HG03196 (cell line): ENCODE results near the gene CHID1.

ENCODE experiments used
- ATAC-seq: cut with Tn5 transposase; IDR thresholded peaks from one replicate; pipeline ENCODE4 v1.9.1; 2021; ENCODE audit not compliant: unreplicated experiment

CHID1 gene

GRCh38 chr11:933142-933851 lies 22.7 kb upstream of the CHID1 start:
- ATAC-seq, result no peak

GRCh38 chr11:932435-932834 lies 21.8 kb upstream of the CHID1 start:
- ATAC-seq, result no peak

DNA sequence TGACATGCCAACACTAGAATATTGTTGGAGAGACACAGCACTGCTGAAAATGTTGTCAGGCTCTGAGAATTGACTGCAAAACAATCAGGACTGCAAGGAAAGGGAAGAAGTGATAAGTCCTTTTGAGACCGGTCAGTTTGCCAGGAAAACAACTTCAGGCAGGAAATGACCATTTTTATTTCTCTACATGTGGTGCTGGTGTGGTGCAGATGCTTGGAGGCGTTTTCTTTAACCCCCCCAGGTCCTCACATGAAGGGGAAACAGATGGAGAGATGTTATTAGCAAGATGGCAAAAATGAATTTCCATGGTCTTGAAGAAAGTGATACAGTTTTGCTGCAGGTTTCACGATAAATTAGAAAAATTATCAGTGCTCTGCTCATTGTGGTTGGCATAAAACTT lies 20.8 kb upstream of the CHID1 start:
- no peak for ATAC-seq

DNA sequence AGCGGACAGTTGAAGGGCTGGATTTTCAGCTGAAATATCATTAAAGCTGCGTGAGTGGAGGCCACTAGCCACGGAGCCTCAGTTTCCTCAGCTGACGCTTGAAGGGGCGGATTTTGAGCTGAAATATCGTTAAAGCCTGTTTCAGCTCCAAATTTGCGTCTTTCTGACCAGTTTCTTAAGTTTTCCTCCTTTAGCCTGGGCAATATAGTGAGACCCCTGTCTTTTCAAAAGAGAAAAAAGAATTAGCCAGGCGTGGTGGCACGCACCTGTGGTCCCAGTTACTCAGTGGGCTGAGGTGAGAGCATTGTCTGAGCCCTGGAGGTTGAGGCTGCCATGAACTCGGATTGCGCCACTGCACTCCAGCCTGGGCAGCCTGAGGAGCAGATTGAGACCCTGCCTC lies 18.8 kb upstream of the CHID1 start:
- ATAC-seq, result no peak

DNA sequence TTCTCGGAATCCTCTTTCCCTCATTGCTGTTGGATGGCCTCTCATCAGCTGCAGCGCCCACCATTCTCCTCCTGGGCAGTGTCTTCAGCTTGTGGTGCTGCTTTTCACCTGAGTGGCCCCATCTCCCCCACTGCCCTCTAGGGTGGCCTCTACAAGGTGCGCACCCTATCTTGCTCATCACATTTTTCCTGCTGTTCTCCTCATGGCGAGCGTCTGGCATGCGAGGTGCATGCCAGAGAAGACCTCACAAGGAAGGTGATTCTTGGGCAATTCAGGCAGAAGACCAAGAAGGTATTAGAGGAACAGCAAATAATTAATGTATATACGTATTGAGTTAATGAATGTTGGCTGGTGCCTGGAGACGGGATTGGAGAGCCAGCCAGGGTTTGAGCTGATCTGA lies 18.2 kb upstream of the CHID1 start:
- ATAC-seq, result no peak

- ATAC-seq, result no peak
Measured at GRCh38 chr11:927871-928270, 17.3 kb upstream of the CHID1 start.

DNA sequence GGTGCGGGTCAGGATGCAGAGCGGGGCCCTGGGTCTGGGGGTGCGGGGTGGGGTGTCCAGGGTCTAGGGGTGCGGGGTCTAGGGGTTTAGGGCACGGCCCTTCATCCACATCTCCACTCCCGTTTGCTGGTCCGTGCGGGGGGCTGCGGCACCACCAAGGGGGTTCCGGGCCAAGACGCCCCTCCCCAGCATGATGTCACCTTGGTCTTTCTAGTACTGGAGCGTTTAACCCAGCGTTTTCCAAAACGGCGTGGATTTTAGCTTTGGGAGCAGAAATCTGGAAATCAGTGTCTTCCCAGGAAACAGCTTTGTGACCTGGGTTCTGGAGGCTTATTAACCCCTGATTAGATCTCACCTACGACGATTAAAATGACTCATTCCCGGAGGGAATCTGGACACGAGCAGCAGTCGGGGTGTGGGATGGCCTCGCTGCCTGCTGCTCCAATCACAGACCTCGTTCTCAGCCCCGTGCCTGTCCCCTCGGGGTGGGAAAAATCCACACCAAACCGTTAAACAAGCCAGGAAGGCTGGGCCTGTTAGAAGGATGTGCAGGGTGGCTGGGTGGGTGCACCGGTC lies 15.8 kb upstream of the CHID1 start:
- ATAC-seq, result no peak

DNA sequence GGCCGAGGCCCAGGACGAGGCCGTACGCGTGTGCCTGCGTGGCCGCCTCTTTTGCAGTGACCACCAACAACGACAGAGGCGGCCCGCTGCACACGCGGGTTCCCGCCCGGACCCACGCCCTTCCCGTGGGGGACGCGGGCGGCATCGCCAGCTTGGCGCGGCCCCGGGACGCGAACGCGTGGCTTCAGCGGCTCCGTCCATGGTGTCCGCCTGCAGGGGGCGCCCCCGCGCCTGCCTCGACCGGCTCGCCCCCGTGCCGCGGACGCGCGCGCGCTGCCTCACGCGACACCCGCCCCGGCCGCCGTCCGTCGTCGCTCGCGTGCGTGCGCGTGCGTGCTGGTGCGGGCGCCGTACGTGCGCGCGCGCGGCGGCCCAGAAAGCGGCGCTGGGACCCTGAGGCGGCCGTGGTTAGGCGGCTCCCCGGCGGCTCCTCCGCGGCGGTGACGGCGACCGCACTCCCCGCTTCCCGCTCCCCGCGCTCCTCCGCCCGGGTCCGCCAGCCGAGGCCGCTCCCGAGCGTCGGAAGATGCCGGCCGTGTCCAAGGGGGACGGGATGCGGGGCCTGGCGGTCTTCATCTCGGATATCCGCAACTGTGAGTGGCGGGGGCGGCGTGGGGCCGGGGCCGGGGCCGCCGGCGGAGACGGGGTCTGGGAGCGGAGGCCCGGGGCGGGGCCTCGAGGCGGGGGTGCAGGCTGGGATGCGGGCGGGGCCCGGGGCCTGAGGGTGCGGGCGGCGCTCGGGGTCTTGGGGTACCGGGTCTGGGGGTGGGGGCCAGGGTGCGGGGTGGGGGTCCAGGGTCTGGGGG lies 15.1 kb upstream of the CHID1 start, which contains the start of gene AP2A2:
TSS of gene AP2A2 (plus strand) at position 375 of the 806 bp plus-strand sequence. CDS start at position 527, 152 bp downstream.
- peak; percentile 60 for ATAC-seq

DNA sequence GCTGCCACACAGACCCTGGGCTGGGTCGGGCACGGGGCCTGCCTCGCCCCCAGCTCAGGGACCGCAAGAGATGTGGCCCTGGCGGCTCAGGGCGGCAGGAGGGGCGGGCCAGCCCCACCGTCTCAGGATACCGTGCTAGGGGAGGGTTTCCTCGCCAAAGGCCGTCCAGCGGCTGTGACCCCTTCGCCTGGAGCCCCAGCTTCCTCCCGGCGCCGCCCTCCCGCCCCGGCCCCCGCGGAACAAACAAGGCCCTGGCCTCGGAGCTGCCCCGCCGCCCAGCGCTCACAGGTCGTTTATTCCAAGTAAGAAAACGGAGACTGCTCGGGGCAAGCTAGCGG lies 14.5 kb upstream of the CHID1 start:
- ATAC-seq, result no peak

DNA sequence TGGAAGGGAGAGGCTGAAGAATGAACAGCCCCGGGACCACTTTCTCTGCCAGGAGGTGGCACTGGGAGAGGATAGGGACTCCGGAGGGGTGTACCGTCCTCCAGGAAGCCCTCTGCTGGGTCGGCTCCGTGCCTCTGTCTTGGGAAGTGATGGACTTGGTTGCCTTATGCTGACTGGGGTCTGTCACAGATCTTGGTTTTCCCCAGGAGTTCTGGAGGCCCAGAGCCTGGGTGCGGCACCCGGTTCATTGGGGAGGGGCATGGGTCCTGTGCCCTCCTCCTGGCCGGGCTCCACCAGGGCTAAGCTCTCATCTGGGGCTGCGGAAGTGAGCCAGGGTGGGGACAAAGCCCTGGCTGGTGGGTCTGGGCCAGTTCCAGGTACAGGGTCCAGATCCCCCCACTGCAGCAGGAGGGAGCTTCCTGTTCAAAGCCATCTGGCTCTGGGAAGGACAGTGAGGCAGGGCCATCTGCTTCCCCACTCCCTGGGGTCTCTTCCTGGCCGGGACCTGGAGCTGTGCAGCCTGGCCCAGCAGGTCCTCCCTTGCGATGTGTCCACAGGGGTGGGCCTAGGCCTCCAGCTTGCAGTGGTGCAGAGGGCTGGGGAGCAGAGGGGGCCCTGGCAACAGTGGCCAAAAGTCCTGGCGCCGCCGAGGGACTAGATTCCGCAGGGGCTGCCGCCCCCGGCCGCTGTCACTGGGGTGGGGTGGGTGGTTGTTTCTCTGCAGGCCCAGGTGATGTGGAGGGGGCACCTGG lies 14.0 kb upstream of the CHID1 start:
- ATAC-seq, result no peak

- ATAC-seq, result no peak
Measured at GRCh38 chr11:923691-924405, 13.2 kb upstream of the CHID1 start.

DNA sequence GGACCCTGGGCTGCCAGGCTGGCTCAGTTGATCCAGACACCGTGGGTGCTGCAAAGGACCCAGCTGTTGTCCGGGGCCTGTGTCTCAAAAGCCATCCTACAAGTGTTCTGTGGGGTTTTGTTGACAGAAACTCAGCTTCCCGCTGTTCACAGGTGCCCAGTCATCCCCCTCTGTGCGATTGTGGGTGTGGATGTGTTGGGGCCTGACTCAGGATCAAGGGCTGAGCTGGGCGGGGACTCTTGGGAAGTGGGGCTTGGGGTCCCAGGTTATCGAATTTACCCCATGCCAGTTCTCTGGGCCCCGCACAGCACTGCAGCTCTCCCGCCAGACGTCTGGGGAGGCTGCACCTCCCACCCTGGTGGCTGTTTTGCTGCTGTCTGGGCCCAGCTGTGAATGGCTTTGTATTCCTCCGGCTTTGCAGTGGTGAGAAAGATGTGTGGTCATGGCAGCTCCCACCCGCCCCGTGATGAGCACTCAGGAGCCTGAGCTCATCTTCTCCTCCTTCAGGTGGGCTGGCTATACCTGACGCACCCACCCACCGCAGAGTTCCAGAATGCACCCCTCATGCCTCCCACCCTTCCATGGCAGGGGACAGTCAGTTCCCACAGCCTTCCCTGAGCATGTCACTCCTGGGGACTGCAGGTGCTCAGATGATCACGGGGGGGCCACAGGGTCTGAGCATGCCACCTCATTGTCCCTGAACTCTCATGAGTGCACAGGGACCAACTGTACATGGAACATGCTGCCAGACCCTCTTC lies 11.5 kb upstream of the CHID1 start:
- ATAC-seq, result no peak

DNA sequence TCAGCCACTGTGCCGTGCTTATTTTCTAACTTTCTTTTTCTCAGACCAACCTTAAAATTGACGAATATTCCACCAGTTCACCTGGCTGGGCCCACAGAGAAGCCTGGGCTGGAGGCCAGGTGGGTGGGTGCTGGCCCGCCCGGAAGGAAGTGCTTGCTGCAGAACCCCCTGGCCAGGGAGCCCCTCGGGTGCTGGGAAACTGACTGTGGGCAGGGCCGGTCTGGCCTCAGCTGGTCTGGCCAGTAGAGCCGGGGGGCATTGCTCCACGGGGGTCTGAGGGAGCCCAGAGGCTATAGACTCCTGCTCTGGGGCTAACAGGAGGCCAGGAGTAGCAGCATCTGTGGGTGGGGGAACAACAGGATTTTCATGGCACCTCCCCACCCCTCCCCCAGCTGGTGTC lies 6.8 kb upstream of the CHID1 start:
- ATAC-seq, result no peak

GRCh38 chr11:914747-915501 lies 4.3 kb upstream of the CHID1 start:
- no peak for ATAC-seq

DNA sequence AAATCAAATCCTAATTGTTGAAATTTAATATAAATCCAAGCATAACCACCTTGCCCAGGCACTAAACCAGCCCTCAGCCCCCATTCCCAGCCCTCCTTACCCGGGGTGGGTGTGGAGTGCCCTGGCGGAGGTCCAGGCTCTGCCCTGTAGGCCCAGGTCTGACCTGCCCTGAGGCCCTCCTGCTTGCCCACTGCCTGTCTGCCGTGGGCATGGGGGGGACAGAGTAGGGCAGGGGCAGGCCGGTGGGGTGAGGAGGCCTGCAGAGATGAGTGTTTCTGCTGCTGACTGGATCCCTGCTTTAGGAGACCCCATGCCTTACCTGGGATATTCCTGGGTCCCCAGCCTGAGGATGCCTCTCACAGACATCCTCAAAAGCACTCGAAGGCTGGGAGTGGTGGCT lies 3.6 kb upstream of the CHID1 start:
- no peak for ATAC-seq

DNA sequence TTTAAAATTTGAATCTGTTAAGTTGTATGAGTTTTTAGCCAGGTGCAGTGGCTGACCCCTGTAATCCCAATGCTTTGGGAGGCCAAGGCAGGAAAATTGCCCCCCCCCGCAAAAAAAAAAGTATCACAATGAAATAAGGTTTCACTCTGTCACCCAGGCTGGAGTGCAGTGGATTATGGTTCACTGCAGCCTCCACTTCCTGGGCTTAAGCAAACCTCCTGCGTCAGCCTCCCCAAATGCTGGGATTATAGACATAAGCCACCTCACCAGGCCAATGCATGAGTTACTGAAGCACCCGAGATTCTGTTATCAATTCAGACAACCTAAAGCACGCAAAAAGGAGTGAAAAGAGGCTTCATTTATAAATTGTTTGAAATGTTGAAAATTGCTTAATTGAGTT lies 2.4 kb upstream of the CHID1 start:
- ATAC-seq, result no peak

DNA sequence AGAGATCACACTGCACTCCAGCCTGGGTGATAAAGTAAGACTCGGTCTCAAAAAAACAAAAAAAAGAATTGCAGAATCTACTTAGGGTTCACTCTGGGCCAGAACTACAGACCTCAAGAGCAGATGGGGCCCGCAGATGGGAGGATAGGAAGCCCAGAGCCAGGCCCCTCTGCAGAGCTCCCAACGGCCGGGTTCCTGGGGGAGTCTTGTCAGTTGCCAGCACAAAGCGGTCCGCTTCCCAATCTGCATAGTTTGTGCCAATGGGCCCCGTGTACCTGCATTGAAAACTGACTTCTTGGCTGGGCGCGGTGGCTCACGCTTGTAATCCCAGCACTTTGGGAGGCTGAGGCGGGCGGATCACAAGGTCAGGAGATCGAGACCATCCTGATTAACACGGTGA lies 1.7 kb upstream of the CHID1 start:
- no peak for ATAC-seq

GRCh38 chr11:911890-912219 lies 1.2 kb upstream of the CHID1 start:
- no peak for ATAC-seq

- peak; percentile 28 for ATAC-seq
Measured at GRCh38 chr11:911031-911889, 650 bp upstream of the CHID1 start.
